Measurements from ENCODE around the gene MPPE1. TPM values are rescaled to one million over a fixed set of nuclear protein-coding genes. Genes with fewer than 3 reads are reported as not detected.

Gene MPPE1
- total RNA-seq, 1 experiment from 2014 or later = 15.7 TPM

GRCh38 chr18:11891737-11892136 is 16.4 kb downstream of the MPPE1 start:
- intact Hi-C loops (cut with micrococcal nuclease) = no loop called here
- ChIA-PET POLR2A (interaction anchor here (0.7 kb wide), 1 partner anchor 39 kb away, joined by 3 read pairs; no protein-coding TSS in a partner anchor), CTCF (interaction anchor here (0.7 kb wide), 1 partner anchor 379 kb away, joined by 3 read pairs; no protein-coding TSS in a partner anchor)
- peaks cover 49% of the 10 kb centered on the region for H3K36me3 Mint-ChIP-seq (ENCODE audit: insufficient read depth, unreplicated experiment)
- TF ChIP-seq CTCF (IDR thresholded peaks at IDR 0.05; ENCODE audit: unreplicated experiment) = no peak
- peaks cover 12% of the 10 kb centered on the region for H3K4me1 Mint-ChIP-seq (ENCODE audit: insufficient read depth, unreplicated experiment)
- no peak overlapping the region for H3K27ac Mint-ChIP-seq (ENCODE audit: low read depth, unreplicated experiment)
- no peak overlapping the region for H3K4me3 Mint-ChIP-seq (ENCODE audit: unreplicated experiment)
- H3K9me3 Mint-ChIP-seq (ENCODE audit: unreplicated experiment) = no peaks in the 10 kb centered on the region
- no TSS peak for BruUV-seq (replicated peaks)
- H3K27me3 Mint-ChIP-seq (ENCODE audit: insufficient read depth, unreplicated experiment) = no peaks in the 10 kb centered on the region
- DNase-seq (ENCODE audit: unreplicated experiment) = no peak

- Mint-ChIP-seq H3K4me3 (ENCODE audit: unreplicated experiment) (no peak overlapping the region), H3K4me1 (ENCODE audit: insufficient read depth, unreplicated experiment) (peaks cover 12% of the 10 kb centered on the region), H3K27me3 (ENCODE audit: insufficient read depth, unreplicated experiment) (no peaks in the 10 kb centered on the region), H3K27ac (ENCODE audit: low read depth, unreplicated experiment) (no peak overlapping the region), H3K36me3 (ENCODE audit: insufficient read depth, unreplicated experiment) (peaks cover 37% of the 10 kb centered on the region), H3K9me3 (ENCODE audit: unreplicated experiment) (no peaks in the 10 kb centered on the region)
- no peak for DNase-seq (ENCODE audit: unreplicated experiment)
- no TSS peak for BruUV-seq (replicated peaks)
- CTCF ChIA-PET = interaction anchor here (1.6 kb wide), 1 partner anchor 157 kb away, joined by 3 read pairs; no protein-coding TSS in a partner anchor
- TF ChIP-seq CTCF (IDR thresholded peaks at IDR 0.05; ENCODE audit: unreplicated experiment) = no peak
- intact Hi-C loops (cut with micrococcal nuclease) = no loop called here
- POLR2A ChIA-PET = interaction anchor here (1.0 kb wide), 1 partner anchor 57 kb away, joined by 3 read pairs; no protein-coding TSS in a partner anchor
Observed at GRCh38 chr18:11889284-11889683, 18.8 kb downstream of the MPPE1 start.

GRCh38 chr18:11888726-11889125 is 19.4 kb downstream of the MPPE1 start:
- peaks cover 12% of the 10 kb centered on the region for H3K4me1 Mint-ChIP-seq (ENCODE audit: insufficient read depth, unreplicated experiment)
- TF ChIP-seq CTCF (IDR thresholded peaks at IDR 0.05; ENCODE audit: unreplicated experiment) = no peak
- peaks cover 41% of the 10 kb centered on the region for H3K36me3 Mint-ChIP-seq (ENCODE audit: insufficient read depth, unreplicated experiment)
- no TSS peak for BruUV-seq (replicated peaks)
- H3K9me3 Mint-ChIP-seq (ENCODE audit: unreplicated experiment) = no peaks in the 10 kb centered on the region
- DNase-seq (ENCODE audit: unreplicated experiment) = no peak
- intact Hi-C loops (cut with micrococcal nuclease) = no loop called here
- POLR2A ChIA-PET = interaction anchor here (1.0 kb wide), 1 partner anchor 57 kb away, joined by 3 read pairs; no protein-coding TSS in a partner anchor
- H3K27ac Mint-ChIP-seq (ENCODE audit: low read depth, unreplicated experiment) = no peak overlapping the region
- CTCF ChIA-PET = interaction anchor here (1.6 to 2.4 kb wide), 2 partner anchors 156 to 233 kb away, joined by 3 to 5 read pairs; no protein-coding TSS in a partner anchor
- H3K4me3 Mint-ChIP-seq (ENCODE audit: unreplicated experiment) = no peak overlapping the region
- no peaks in the 10 kb centered on the region for H3K27me3 Mint-ChIP-seq (ENCODE audit: insufficient read depth, unreplicated experiment)

- intact Hi-C loops (cut with micrococcal nuclease) = no loop called here
- H3K4me1 Mint-ChIP-seq (ENCODE audit: insufficient read depth, unreplicated experiment) = peaks cover 6% of the 10 kb centered on the region
- H3K4me3 Mint-ChIP-seq (ENCODE audit: unreplicated experiment) = no peak overlapping the region
- CTCF ChIA-PET = interaction anchor here (2.4 kb wide), 1 partner anchor 232 kb away, joined by 5 read pairs; no protein-coding TSS in a partner anchor
- POLR2A ChIA-PET = interaction anchor here (0.6 kb wide), 2 partner anchors 10 to 93 kb away, joined by 3 read pairs; no protein-coding TSS in a partner anchor
- no peak for DNase-seq (ENCODE audit: unreplicated experiment)
- no peaks in the 10 kb centered on the region for H3K27me3 Mint-ChIP-seq (ENCODE audit: insufficient read depth, unreplicated experiment)
- H3K36me3 Mint-ChIP-seq (ENCODE audit: insufficient read depth, unreplicated experiment) = peaks cover 41% of the 10 kb centered on the region
- no TSS peak for BruUV-seq (replicated peaks)
- H3K27ac Mint-ChIP-seq (ENCODE audit: low read depth, unreplicated experiment) = no peak overlapping the region
- no peak for TF ChIP-seq CTCF (IDR thresholded peaks at IDR 0.05; ENCODE audit: unreplicated experiment)
- no peaks in the 10 kb centered on the region for H3K9me3 Mint-ChIP-seq (ENCODE audit: unreplicated experiment)
Observed at GRCh38 chr18:11887328-11888128, 20.6 kb downstream of the MPPE1 start.

Measured in MCF 10A (cell line).